Body of pancreas (tissue), 4 donors: ENCODE measurements around the gene AP3D1.

ENCODE experiments used
- CTCF ChIP-seq, 7 experiments: fragments of 450-650 bp in 4 of 7; fragments of 200-600 bp in 3 of 7; sonication (generic) in 3 of 7; IDR thresholded peaks; one replicate each; pipeline ENCODE4 v1.5.1; 2016 to 2019; ENCODE audit warnings: antibody characterized with exemption in 7 of 7
- POLR2A ChIP-seq, 3 donors: fragments of 450-650 bp; IDR thresholded peaks; one replicate each; pipeline ENCODE4 v1.6.1; 2016; ENCODE audit warnings: antibody characterized with exemption in 3 of 3, mild to moderate bottlenecking in 2 of 3

- TF ChIP-seq POLR2A (IDR thresholded peaks at IDR 0.05) (no peak), CTCF (IDR thresholded peaks at IDR 0.05) (no peak)
These were observed 14.6 kb downstream of the AP3D1 start for GRCh38 chr19:2136796-2137195.
